OCI-LY3 (cell line): ENCODE data around the gene TRPV2.
A peak's percentile ranks its signal among the peaks of the same experiment; 100 is the strongest.

Experiments used
- H2AFZ ChIP-seq: fragments of 200-600, 300-600 bp; shearing (Covaris generic); 2 replicates; pipeline ENCODE4 v1.6.0; 2014; ENCODE audit warnings: antibody characterized with exemption, low read depth, low read length
- H3K27ac ChIP-seq: fragments of 200-600, 300-600 bp; sonication (generic); 2 replicates; pipeline ENCODE4 v1.5.1; 2014; ENCODE audit warnings: mild to moderate bottlenecking, low read length, moderate library complexity, mixed read lengths
- H3K27me3 ChIP-seq: fragments of 200-600, 300-600 bp; sonication (generic); 2 replicates; pipeline ENCODE4 v1.6.1; 2014; ENCODE audit warnings: low read depth, low read length, mixed read lengths
- H3K36me3 ChIP-seq: fragments of 200-600, 300-600 bp; sonication (generic); replicated peaks from 2 replicates; pipeline ENCODE3; 2014; ENCODE audit warnings: low read depth, low read length, mixed read lengths
- H3K4me1 ChIP-seq: fragments of 300-600, 200-600 bp; sonication (generic); 2 replicates; pipeline ENCODE4 v1.6.1; 2014; ENCODE audit warnings: low read length, mixed read lengths
- H3K4me2 ChIP-seq: fragments of 200-600, 300-600 bp; sonication (generic); 2 replicates; pipeline ENCODE4 v1.6.1; 2014; ENCODE audit warnings: low read length, mixed read lengths
- H3K4me3 ChIP-seq: fragments of 300-600, 200-600 bp; sonication (generic); 2 replicates; pipeline ENCODE4 v1.5.1; 2014; ENCODE audit warnings: antibody characterized with exemption, mild to moderate bottlenecking, low read length, moderate library complexity
- H3K79me2 ChIP-seq: fragments of 300-600, 200-600 bp; shearing (Covaris generic); 2 replicates; pipeline ENCODE4 v1.6.1; 2014; ENCODE audit warnings: mild to moderate bottlenecking, low read length, mixed read lengths
- H3K9ac ChIP-seq: fragments of 300-600, 200-600 bp; shearing (Covaris generic); 2 replicates; pipeline ENCODE4 v1.6.0; 2014; ENCODE audit warnings: mild to moderate bottlenecking, low read length, moderate library complexity
- H3K9me3 ChIP-seq: fragments of 200-600, 300-600 bp; shearing (Covaris generic); 2 replicates; pipeline ENCODE4 v1.6.1; 2014; ENCODE audit warnings: low read length, mixed read lengths; ENCODE audit not compliant: insufficient read depth
- H4K20me1 ChIP-seq: fragments of 200-600, 300-600 bp; sonication (generic); 2 replicates; pipeline ENCODE4 v1.6.1; 2016; ENCODE audit warnings: low read length, mixed read lengths; ENCODE audit not compliant: insufficient read depth
- CTCF ChIP-seq: fragments of 200-600, 300-600 bp; sonication (generic); IDR thresholded peaks from 2 replicates; pipeline ENCODE4 v1.5.1; 2014; ENCODE audit warnings: antibody characterized with exemption, low read length, low read depth
- EZH2phosphoT487 ChIP-seq: fragments of 200-600 bp; shearing (Covaris generic); IDR thresholded peaks from 2 replicates; pipeline ENCODE4 v1.6.1; 2018; ENCODE audit warnings: antibody characterized with exemption, mixed run types, low read depth

Gene TRPV2

DNA sequence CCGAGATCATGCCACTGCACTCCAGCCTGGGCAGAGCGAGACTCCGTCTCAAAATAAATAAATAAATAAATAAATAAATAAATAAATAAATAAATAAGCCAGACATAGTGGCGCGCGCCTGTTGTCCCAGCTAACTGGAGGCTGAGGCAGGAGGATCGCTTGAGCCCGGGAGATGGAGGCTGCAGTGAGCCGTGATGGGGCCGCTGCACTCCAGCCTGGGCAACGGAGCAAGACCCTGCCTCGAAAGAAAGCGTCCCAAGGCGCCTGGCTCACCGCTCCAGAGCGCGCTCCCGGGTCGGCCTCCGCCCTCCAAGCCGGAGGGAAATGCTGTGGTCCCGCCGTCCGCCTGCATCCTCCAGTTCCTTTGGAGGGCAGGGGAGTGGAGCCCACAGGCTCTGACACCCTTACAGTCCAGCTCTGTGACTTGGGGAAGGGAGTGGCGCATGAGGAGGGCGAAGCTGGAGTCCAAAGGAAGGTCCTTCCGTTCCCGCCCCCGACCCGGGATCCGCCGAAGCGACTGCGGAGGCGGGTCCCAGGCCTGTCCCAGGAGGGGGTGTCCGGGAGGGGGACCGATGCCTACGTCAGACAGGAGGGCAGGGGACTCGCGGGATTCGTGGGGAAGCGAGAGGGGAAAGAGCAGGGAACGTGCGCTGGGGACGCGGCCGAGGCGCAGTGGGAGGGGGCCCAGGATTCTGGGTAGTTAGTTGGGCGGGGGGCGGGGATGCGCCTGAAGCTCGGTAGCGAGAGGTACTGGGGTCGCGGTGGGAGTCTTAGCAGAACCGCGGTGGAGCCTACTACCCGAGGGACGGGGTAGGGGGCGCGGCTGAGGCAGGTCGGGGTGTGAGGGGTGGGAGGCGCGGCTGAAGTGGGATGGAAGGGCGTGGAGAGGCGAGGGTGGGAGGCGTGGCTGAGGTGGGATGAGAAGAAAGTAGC lies 8.4 kb upstream of the TRPV2 start:
- Histone ChIP-seq H3K27ac (no peak overlapping the region), H3K27me3 (no peaks in the 10 kb centered on the region), H3K36me3 (no peaks in the 10 kb centered on the region), H4K20me1 (no peaks in the 10 kb centered on the region), H2AFZ (peak overlapping the region; percentile 30; the same call in 1 of the 2 replicates), H3K4me3 (peak overlapping the region; percentile 73), H3K9ac (peak overlapping the region; percentile 20; the same call in 1 of the 2 replicates), H3K79me2 (no peaks in the 10 kb centered on the region), H3K4me1 (peaks cover 17% of the 10 kb centered on the region), H3K9me3 (no peaks in the 10 kb centered on the region), H3K4me2 (peak overlapping the region; percentile 66)
- TF ChIP-seq CTCF (no peak; the same call in 1 of the 2 replicates), EZH2phosphoT487 (no peak)

- Histone ChIP-seq H3K27me3 (no peaks in the 10 kb centered on the region), H3K36me3 (no peaks in the 10 kb centered on the region), H3K4me1 (peaks cover 17% of the 10 kb centered on the region), H3K4me2 (peak overlapping the region; percentile 82), H4K20me1 (no peaks in the 10 kb centered on the region), H3K9me3 (no peaks in the 10 kb centered on the region), H3K27ac (peak overlapping the region; percentile 76), H2AFZ (peak overlapping the region; percentile 60; the same call in 1 of the 2 replicates), H3K4me3 (peak overlapping the region; percentile 69), H3K79me2 (no peaks in the 10 kb centered on the region), H3K9ac (peak overlapping the region; percentile 56; the same call in 1 of the 2 replicates)
- TF ChIP-seq CTCF = no peak
- TF ChIP-seq EZH2phosphoT487 = no peak
Measured at GRCh38 chr17:16407911-16408588, 7.3 kb upstream of the TRPV2 start.

DNA sequence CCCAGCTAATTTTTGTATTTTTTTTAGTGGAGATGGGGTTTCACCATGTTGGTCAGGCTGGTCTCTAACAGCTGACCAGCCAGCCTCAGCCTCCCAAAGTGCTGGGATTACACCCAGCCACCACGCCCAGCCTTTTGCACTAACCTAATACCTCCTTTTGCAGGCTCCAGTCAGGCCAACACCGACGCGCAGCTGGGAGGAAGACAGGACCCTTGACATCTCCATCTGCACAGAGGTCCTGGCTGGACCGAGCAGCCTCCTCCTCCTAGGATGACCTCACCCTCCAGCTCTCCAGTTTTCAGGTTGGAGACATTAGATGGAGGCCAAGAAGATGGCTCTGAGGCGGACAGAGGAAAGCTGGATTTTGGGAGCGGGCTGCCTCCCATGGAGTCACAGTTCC lies 2.0 kb downstream of the TRPV2 start:
- Histone ChIP-seq H3K79me2 (peaks cover 19% of the 10 kb centered on the region), H3K36me3 (no peaks in the 10 kb centered on the region), H2AFZ (no peak overlapping the region), H3K27ac (no peak overlapping the region), H3K9me3 (no peaks in the 10 kb centered on the region), H3K4me1 (peaks cover 39% of the 10 kb centered on the region), H3K9ac (no peak overlapping the region), H3K27me3 (no peaks in the 10 kb centered on the region), H3K4me3 (no peak overlapping the region), H3K4me2 (no peak overlapping the region), H4K20me1 (no peaks in the 10 kb centered on the region)
- TF ChIP-seq CTCF = no peak
- no peak for TF ChIP-seq EZH2phosphoT487
